Measurements from ENCODE around the gene METTL2A. TPM values are rescaled to one million over a fixed set of nuclear protein-coding genes. Genes with fewer than 3 reads are reported as not detected.

The METTL2A gene
- total RNA-seq: 28.9 and 29.3 TPM in 2 replicates

GRCh38 chr17:62423647-62424461 lies at the start of gene METTL2A:
METTL2A (plus strand) TSS chr17:62423897; CDS start chr17:62423903, 6 bp downstream.

GRCh38 chr17:62380253-62380652 lies 43.4 kb upstream of the METTL2A start, which contains the start of gene EFCAB3:
EFCAB3 (plus strand) TSS chr17:62380553; CDS start chr17:62382980, 2,427 bp downstream.

GRCh38 chr17:62478424-62478879 lies 54.8 kb downstream of the METTL2A start, which contains the start of gene TLK2:
TLK2 (plus strand) TSS chr17:62478825; CDS start chr17:62481126, 2,301 bp downstream.

Small RNAs within 50 kb of the gene (small RNA-seq; reads per million reads assigned to genes)
- not detected for gene RNU7-52P

Other genes with a start within 250 kb of the METTL2A start
- not detected in 2 replicates for gene EFCAB3, start 43.3 kb upstream of the METTL2A start, total RNA-seq
- gene TLK2, start 54.9 kb downstream of the METTL2A start, total RNA-seq: 58.2 and 60.9 TPM in 2 replicates
- gene MRC2, start 203.8 kb downstream of the METTL2A start, total RNA-seq: 54.6 and 59.6 TPM in 2 replicates

Measured in thoracic aorta endothelial cell (primary cell).